ENCODE data around the gene ZNF175.

The ZNF175 gene

DNA sequence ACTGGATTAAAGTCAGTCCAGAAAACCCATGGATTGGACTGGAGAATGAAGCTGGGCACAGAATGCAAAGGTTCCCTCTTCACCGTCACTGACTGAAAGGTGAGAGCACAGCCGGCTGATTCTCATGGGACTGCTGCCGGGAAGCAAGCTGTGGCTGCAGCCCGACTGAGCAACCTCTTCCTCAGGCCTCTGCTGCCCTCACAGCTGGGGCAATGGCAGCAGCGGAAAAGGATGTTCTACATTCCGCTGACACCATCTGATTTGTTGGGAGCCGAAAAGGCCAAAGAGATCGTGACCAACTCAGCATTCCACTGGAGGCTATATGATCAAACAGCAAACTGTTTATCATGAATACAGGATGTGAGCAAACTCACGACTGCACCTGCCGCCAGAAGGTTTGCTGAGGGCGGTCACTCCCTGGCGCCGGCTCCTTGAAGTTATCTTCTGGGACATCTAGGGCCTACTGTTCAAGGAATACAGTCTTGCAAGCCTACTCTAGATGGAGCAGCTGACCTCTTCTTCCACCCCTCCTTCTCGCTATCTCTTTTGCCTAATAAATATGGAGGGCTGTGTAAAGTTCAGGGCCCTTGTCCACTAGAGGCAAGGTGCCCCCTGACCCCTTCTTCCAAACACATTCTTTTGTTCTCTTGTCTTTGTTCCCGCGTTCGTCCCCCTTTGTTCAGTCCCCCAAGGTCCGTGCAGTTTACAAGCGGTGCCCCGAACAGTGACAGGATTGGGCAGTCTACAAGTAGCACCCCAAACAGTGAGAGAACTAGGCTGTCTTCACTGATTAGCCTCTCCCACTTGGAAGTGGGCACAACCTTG lies 20.0 kb upstream of the ZNF175 start:
- no peak for DNase-seq

DNA sequence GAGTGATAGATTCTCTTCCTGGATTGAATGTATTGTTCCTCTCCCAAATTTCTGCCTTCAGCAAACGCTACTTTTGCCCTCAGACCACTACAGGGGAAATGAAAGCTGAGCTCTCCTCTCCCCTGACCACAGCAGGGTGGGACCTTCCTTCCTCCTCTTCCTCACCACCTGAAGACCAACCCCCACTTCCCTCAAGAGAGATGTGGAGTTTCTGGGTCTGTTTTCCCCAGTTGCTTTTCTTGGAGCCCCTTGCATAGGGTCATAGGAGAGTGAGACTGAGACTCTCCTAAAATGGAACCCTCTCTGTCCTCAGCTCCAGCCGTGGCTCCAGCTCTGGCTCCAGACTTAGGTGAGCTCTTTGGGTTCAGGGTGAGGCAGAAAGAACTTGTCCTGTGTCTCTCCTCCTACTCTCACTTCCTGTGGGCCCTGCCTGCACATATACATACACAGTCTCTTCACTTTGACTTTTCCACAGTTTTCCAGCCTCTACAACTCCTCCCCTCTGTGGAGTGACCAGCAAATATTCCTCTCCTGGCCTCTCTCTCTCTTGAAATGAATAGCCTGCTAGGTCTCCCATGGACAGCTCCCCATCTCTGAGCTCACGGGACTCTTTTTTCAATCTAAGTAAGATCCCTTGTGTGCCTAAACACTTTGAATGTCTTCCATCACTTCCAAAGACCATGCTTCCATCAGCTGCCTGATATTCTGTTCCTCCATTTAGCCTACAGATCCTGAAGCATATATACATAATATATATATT lies 19.2 kb upstream of the ZNF175 start:
- no peak for DNase-seq

DNA sequence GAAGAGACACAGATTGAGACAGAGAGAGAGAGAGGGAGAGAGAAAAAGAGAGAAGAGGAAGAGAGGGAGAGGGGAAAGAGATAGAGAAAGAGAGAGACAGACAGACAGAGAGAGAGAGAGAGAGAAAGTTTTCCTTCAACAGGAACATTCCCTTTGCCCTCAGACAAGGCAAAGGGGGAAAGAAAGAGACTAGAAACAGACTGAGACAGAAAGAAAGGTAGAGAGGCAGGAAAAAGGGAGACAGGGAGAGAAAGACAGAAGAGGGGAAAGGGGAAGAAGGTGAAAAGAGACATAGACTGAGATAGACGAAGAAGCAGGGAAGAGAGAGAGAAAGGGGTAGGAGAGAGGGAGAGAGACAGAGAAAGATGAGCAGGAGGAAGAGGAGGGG lies 18.5 kb upstream of the ZNF175 start:
- DNase-seq, result no peak

DNA sequence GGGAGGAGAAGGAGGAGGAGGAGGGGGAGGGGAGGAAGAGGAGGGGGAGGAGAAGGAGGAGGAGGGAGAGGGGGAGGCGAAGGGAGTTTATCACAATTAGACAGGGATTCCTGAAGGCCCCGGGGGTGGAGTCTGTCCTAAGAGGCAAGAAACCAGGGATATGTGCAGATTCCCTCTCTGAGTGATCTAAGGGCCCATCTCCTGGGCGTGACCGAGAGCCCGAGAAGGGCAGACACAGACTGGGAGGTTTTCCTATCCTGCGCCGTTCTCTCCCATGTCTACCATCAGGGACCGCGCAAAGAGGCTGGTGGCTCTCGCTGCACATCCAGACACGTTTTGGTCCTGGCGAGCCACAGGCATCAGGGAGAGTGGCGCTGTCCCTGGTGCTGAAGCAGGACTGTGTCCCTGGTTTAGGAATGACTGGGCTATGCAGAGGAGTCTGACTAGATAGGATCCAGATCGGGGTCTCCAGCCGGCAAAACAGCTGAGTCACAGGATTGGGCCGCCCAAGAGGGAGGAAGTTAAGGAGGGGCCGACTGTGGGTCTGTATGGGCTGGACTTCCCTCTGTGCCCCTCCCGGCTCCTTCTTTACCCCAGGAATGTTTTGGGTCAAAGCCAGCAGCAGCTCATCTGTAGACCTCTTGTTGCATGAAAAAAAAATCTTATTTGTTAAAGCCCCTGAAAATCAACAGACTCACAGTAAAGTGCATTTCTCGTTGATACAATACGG lies 17.9 kb upstream of the ZNF175 start:
- DNase-seq, result no peak

DNA sequence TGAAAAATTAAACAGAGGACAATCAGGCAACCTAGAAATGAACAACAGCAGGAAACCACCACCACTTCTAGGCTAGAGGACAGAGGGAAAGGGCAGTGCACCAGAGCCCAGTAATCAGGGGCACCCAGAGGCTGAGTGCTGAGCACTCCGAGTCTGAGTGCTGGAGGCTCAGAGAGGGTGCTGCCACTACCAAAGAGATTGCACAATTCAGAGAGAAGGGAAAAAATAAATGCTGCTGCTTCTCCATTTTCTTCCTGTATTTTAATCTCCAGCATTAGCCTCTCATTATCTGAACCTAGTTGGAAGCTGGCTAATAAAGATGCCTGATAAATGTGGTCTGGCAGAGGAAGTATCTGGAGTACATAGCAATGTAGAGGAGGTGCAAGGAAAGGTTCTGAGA lies 11.8 kb upstream of the ZNF175 start:
- no peak for DNase-seq

DNA sequence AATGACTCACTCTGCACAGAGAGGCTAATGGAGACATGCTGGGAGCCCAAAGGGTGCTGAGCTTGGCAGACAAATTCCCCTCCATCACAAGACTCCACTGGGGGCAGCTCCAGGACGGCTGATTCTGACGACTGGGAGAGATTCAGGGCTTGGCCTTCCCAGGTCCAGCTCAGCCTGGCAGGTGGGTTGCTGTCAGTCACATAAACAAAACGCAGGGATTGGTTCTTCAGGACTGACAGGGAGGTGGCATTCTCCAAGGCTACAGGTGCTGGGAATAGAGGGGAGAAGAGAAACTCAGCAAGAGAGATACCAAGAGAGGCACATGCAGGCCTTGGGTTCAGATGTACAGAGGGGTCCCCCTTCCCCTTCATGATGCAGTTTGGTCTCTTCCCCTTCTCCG lies 10.7 kb upstream of the ZNF175 start:
- DNase-seq, result no peak

DNA sequence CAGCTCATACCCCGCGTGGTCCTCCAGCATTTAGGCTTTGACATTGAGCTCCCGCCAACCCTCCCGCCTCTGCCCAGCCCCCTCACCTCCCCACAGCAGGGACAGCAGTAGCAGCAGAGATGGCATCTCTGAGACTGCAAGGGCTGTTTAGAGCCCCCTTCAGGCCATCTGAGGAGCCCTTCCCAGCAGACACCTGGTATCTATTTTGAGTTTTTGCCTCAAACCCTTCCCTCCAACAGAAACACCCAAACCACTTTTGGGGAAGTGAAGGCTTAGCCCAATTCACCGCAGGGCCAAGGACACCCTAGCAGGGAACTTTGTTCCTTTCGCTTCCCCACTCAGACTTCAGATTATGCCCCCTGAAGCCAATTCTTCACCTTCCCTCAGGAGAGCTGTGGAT lies 6.3 kb upstream of the ZNF175 start:
- no peak for DNase-seq

DNA sequence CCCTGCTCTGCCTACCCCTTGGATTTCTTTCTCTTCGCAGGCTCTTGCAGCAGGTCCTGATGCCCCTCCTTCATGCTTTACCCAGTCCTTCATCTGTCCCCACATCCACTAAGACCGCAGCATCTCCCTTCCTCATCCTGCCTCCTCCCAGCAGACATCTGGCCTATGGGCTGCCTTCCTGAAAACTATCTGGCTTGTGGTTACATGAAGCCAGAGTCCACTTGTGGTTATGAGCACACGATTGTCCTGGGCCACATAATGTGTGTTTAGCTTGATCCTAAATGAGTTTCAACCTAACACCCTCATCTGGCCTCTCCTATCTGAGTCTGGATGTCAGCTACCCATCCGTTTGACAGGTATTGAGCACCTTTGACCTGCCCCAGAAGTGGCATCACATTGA lies 5.5 kb upstream of the ZNF175 start:
- no peak for DNase-seq

DNA sequence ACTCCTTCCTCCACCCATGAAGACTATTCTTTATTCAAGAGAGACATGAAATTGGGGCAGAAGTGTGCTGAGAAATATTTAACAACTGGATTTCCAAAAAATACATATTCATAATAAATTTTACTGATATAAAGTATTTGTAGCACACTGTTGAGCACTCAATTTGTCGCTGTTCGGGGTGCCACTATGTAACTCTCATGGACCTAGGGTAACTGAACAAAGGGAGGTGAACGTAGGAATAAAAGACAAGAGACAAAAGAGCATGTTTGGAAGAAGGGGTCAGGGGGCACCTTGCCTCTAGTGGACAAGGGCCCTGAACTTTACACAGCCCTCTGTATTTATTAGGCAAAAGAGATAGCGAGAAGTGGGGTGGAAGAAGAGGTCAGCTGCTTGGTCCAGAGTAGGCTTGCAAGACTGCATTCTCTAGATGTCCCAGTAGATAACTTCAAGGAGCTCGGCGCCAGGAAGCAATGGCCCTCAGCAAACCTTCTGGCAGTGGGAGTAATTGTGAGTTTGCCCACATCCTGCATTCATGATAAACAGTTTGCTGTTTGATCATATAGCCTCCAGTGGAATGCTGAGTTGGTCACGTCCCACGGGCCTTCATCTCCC lies 4.5 kb upstream of the ZNF175 start:
- DNase-seq, result no peak

DNA sequence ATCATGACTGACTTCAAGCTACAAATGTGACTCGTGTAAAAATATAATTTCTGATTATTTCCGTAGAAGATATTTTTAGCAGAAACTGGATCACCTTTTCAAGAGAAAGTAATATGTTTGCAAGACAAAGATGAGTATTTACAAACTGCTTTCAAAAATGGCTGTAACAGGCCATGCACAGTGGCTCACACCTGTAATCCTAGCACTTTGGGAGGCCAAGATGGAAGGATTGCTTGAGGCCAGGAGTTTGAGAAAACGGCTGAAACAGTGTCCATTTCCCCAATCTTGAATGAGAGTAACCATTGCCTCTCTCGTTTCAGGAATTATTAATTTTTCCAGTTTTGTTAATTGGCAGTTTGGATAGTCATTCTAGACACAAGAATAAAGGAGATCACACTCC lies 3.5 kb upstream of the ZNF175 start:
- DNase-seq, result no peak

DNA sequence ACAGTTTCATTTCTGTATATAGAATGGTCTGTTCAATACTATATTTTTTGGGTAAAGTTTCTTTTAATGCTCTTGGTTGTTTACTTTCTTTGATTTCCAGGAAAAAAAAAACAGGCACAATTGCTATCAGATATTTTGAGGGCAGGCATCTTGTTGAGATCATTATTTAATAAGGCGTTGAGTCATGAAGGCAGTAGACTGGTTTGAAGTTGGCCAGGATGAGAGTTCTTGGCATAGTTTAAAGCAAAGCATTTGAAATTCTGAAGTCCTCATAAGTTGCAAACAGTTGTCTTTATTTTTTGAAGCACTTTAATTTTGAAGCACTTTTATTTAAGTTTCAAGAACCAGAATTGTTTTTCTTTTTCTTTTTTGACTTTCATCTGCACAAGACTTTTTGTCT lies 2.6 kb upstream of the ZNF175 start:
- no peak for DNase-seq

DNA sequence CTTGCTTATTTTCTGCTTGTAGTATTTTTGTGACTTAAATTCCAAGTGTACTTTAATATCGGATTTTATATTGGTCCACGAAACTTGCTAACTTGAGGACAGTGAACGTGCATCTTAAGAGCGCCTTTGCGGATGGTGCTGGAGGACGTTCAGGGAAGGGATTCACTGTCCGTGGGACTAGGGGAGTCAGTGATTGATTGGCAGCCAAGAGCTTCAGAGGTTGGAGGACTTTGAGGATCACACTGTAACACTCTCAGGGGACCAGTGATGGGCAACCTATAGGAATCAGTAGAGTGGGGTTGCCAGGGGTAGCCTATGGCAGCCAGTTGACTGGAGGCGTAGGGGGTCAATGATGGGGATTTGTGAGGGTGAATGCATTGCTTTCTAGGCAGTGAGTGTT lies 516 bp downstream of the ZNF175 start:
- no peak for DNase-seq

DNA sequence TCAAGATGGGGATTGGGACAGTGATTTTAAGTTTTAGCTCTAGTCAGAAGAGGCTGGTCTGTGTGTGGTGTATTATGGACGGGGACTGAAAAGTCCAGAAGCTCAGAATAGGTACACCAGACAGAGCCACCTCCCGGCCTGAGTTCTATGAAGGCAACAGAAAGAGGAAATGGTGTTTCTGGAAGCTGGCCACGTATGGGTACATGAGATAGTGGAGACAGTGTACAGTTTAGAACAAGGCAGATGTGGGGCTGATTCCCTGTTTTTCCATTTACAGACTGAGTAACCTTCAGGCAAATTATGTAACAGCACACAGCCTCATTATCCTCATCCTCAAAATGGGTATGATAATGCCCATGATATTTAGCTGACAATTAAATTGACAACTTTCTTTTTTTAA lies 1.3 kb downstream of the ZNF175 start:
- no peak for DNase-seq

DNA sequence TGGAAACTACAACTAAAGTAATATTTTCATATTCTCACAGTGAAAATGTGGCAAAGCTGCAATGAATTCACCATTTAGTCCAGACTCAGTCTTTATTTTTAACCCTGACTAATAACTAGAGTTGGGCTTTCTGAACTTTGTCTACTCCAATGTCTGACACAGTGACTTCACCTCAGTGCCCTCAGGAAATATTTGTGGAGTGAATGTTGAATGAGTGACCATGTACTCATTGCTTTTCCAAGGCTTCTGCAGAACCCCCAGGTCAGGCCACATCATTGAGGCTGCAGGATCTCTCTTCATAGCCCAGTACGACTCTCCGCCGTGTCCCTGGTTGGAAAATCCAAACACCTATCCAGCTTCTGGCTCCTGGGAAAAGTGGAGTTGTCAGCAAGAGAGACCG lies 1.8 kb downstream of the ZNF175 start:
- no peak for DNase-seq

DNA sequence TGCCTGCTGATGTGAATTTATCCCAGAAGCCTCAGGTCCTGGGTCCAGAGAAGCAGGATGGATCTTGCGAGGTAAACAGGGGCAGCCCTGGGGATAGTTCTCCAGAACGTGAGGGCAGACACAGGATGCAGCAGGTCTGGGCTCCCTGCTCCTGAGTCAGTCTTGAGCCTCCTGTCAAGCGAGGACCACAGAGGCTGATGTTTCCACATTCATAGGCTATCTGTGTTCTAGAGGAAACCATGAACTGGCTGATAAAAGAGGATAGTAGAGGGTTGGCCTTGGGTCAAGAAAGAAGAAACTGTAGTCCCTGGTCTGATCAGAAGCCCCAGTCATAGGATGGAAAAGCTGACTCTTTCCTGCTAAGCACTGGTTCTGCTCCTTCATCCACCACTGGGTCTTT lies 2.2 kb downstream of the ZNF175 start:
- DNase-seq, result no peak

DNA sequence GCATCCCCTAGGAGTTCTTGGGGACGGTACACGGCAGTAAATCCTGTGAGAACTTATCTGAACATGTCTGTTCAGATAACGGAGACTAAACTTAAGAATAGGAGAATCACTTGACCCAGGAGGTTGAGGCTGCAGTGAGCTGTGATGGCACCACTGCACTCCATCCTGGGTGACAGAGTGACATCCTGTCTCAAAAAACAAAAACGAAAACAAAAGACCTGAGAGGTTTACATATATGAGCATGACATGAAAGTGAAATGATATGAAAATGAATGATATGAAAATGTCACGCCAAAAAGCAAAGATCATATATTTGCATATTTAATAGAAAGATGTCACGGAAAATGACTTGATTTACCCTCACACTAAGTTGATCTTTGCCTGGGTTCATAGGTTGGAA lies 5.8 kb downstream of the ZNF175 start:
- DNase-seq, result no peak

DNA sequence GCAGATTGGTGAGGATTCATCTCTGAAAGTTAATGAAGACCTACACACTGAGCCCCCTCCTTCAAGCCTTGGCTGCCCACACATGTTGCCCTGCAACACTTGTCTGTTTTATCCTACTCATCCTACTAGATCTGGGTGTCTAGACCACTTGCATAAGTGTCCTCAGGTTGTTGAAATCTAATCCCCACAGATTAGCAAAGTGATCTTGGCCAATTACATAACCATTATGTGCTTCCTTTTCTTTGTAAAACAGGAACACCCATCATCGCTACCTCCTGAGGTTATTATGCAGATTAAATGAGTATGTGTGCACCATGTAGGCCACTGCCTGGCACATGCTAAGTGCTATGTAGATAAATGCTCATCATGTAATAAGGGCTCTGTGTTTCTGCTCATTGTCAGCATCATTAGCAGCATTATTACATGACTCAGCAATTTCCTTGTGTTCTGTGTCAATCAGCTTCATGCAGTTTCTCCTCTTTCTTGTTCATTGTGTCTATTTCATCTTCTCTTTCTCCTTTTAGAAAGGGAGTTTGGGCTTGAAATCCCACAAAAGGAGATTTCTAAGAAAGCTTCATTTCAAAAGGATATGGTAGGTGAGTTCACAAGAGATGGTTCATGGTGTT lies 15.1 kb downstream of the ZNF175 start:
- no peak for DNase-seq

DNA sequence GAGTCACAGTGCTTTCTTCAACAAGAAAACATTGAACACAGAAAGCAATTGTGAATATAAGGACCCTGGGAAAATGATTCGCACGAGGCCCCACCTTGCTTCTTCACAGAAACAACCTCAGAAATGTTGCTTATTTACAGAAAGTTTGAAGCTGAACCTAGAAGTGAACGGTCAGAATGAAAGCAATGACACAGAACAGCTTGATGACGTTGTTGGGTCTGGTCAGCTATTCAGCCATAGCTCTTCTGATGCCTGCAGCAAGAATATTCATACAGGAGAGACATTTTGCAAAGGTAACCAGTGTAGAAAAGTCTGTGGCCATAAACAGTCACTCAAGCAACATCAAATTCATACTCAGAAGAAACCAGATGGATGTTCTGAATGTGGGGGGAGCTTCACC lies 15.7 kb downstream of the ZNF175 start:
- DNase-seq, result no peak

DNA sequence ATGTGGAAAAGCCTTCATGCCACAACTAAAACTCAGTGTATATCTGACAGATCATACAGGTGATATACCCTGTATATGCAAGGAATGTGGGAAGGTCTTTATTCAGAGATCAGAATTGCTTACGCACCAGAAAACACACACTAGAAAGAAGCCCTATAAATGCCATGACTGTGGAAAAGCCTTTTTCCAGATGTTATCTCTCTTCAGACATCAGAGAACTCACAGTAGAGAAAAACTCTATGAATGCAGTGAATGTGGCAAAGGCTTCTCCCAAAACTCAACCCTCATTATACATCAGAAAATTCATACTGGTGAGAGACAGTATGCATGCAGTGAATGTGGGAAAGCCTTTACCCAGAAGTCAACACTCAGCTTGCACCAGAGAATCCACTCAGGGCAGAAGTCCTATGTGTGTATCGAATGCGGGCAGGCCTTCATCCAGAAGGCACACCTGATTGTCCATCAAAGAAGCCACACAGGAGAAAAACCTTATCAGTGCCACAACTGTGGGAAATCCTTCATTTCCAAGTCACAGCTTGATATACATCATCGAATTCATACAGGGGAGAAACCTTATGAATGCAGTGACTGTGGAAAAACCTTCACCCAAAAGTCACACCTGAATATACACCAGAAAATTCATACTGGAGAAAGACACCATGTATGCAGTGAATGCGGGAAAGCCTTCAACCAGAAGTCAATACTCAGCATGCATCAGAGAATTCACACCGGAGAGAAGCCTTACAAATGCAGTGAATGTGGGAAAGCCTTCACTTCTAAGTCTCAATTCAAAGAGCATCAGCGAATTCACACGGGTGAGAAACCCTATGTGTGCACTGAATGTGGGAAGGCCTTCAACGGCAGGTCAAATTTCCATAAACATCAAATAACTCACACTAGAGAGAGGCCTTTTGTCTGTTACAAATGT lies 16.4 kb downstream of the ZNF175 start:
- DNase-seq, result no peak

DNA sequence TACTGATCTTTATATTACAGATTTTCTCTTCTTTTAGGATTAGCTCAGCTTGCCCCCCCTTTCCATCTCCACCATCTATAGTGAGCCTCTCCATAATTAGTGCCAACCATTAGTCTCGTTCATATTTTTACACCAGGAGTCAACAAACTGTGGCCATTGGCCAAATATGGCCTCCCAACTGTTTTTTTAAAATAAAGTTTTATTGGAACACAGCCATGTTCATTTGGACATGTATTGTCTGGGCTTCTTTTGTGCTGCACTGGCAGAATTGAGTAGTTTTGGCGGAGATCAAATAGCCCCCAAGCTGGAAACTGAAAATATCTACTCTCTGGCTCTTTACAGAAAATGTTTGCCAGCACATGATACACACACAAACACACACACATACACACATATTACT lies 18.4 kb downstream of the ZNF175 start:
- no peak for DNase-seq

DNA sequence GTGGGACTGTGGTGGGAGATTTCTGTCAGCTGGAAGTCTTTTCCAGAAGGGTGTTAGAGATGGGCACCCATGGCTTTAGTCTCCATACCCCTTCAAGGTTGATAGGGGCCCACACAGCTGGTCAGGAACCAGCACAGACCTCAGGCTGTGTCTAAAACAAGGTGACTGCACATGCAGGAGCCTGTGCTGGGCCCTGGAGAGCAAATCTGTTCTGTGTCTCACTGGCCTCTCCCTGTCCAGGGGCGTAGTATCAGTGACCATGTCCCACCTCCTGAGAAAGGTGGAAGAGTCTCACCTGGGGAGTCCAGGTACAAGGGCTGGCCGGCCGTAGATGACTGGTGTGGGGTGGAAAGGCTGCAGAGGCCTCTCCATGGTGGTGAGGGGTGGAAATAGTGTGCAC lies 19.4 kb downstream of the ZNF175 start:
- no peak for DNase-seq

DNA sequence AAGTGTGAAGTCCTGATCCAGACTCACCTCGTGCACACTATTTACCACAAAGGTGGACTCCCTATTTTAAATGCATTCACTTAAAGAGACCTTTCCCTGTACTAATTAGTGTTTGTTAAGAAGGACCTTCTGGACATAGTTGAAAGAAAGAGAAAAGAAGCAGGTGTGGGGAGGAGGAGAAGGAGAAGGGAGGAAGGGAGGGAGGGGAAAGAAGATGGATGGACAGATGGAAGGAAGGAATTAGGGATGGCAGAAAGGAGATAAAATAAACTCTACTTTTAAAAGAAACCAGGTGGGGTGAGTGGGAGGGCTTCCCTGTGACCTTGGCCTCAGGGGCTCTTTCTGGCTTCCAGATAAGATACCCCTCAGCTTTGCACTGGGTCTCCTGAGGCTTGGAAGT lies 21.4 kb downstream of the ZNF175 start:
- no peak for DNase-seq

Data from NCI-H2081 (cell line).